GM15510 (cell line): ENCODE data around the gene AKAP12.
A peak's percentile ranks its signal among the peaks of the same experiment; 100 is the strongest.

Source experiments
- POLR2A ChIP-seq: IDR thresholded peaks from 3 replicates; pipeline ENCODE4 v1.6.1; 2011; ENCODE audit warnings: borderline replicate concordance; ENCODE audit not compliant: insufficient read length; ENCODE audit errors: extremely low read depth

AKAP12 gene

GRCh38 chr6:151385177-151385576 is 145.4 kb downstream of the AKAP12 start:
- no peak for TF ChIP-seq POLR2A

- no peak for TF ChIP-seq POLR2A
Measured at GRCh38 chr6:151387175-151387970, 147.6 kb downstream of the AKAP12 start.

- TF ChIP-seq POLR2A = no peak
Measured at GRCh38 chr6:151388236-151388635, 148.5 kb downstream of the AKAP12 start.

GRCh38 chr6:151388997-151389617 is 149.3 kb downstream of the AKAP12 start:
- no peak for TF ChIP-seq POLR2A

- TF ChIP-seq POLR2A = peak; percentile 94
Measured at GRCh38 chr6:151389618-151390275, 150.0 kb downstream of the AKAP12 start.

GRCh38 chr6:151390276-151390850 is 150.6 kb downstream of the AKAP12 start:
- TF ChIP-seq POLR2A = peak; percentile 63

- TF ChIP-seq POLR2A = no peak
Measured at GRCh38 chr6:151390851-151391470, 151.2 kb downstream of the AKAP12 start.

GRCh38 chr6:151391471-151392413 is 152.0 kb downstream of the AKAP12 start, which contains the start of gene ZBTB2:
ZBTB2 (minus strand) TSS chr6:151391559; CDS start chr6:151373637, 17,922 bp downstream.
- peak; percentile 52 for TF ChIP-seq POLR2A

- TF ChIP-seq POLR2A = no peak
Measured at GRCh38 chr6:151392427-151392826, 152.7 kb downstream of the AKAP12 start.

- no peak for TF ChIP-seq POLR2A
Measured at GRCh38 chr6:151393410-151393809, 153.6 kb downstream of the AKAP12 start.

GRCh38 chr6:151399679-151400078 is 159.9 kb downstream of the AKAP12 start:
- no peak for TF ChIP-seq POLR2A

- no peak for TF ChIP-seq POLR2A
Measured at GRCh38 chr6:151400473-151400872, 160.7 kb downstream of the AKAP12 start.

- no peak for TF ChIP-seq POLR2A
Measured at GRCh38 chr6:151402228-151402627, 162.5 kb downstream of the AKAP12 start.

GRCh38 chr6:151403919-151404308 is 164.1 kb downstream of the AKAP12 start:
- TF ChIP-seq POLR2A = no peak
